Activated CD8-positive, alpha-beta memory T cell treated with anti-CD3 and anti-CD28 coated beads, Interleukin-2, amount 50 U/mL, for 4 hours (primary cell): ENCODE data around the gene PCDH12.

Experiments used
- DNase-seq: peaks from one replicate; pipeline ENCODE4 v3.0.0-alpha.2; 2020

PCDH12 gene

DNA sequence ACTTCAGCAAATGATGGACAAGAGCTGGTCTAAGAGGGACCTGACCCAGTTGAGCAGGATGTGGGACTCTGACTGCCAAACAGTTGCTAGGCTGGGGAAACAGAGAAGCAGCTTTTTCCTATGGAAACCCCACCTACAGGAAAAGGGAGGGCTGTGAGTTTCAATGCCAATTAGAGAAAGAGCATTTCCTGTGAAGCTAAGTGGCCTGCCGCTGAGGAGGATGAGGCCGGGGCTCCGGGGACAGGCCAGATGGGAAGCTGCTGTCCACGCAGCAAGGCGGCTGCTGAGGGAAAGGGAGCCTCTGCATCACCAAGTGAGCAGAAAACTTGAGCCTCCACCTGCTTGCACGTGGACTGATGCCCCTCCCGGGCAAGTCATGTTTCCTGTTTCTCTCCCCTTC is at the start of gene PCDH12:
Gene PCDH12, minus strand, starts transcription at position 90 of the 400 bp plus-strand sequence. CDS start 351 bp downstream, outside the sequence.
- DNase-seq = no peak

DNA sequence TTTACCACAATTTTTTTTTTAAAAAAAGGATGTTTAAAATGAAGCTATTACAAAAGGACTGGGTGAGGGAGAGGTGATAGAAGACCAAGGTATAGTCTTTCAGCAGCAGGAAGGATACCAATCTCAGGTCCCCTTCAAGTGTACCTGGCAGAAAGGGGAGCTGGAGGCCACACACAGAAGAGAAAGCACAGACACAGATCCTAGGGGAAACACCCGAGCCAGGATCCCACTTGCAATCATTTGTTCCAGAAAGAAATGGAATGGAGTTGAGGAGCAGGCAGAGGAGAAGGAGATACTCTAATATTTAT is 49.2 kb upstream of the PCDH12 start:
- DNase-seq = no peak

DNA sequence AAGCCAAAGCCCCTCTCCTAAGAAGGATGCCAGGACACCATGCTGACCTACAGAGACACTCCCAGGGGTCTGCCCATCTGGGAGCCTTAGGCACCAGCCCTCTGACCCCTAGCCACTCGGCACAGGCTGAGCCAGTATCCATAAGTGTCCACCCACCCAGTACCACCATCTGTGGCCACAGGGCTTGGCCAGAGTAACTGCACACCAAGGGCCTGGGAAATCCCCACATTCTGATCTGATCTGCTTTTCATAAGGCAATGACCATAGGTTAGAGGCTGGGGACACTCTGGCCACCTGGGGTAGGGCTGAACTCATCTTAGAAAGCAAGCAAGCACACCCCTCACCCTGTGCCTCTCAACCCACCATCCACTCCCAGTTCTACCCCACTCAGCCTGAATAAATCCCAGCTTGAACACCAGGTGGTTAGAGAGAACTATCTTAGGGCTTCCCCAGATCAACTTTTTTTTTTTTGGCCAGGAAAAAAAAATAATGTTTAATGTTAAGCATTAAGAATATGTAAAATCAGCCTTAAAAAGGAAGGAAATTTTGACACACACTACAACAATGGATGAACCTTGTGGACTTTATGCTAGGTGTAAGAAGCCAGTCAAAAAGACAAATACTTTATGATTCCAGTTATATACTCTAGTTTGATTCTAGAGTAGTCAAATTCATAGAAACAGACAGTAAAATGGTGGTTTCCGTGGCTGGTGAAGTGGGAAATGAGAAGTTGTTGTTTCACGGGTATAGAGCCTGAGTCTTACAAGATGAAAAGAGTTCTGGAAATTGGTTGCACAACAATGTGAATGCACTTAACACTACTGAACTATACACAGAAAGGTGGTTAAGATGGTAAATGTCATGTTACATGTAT is 48.6 kb upstream of the PCDH12 start:
- DNase-seq = no peak

DNA sequence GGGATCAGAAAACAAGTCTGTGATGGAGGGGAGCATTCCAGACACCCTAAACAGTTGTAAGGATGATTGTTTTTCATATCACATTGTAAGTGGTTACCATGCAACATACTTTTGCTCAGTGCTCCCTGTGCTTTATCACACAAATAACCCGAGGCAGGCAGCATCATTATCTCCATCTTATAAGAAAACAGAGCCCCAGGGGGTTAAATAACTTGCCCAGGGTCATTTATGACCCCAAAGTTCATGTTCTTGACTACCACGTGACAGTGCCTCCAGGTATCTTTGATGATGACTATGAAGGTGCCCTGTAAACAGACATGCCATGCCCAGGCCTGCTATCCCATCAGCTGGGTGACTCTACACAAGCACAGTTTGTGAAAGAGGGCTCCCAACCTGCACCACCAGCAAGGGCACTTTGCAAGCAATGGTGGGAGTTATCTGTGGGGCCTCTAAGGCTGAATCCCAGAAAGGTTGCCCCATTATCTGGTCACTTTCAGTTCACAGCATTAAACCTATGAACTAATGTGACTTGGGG is 45.3 kb upstream of the PCDH12 start:
- DNase-seq = no peak

DNA sequence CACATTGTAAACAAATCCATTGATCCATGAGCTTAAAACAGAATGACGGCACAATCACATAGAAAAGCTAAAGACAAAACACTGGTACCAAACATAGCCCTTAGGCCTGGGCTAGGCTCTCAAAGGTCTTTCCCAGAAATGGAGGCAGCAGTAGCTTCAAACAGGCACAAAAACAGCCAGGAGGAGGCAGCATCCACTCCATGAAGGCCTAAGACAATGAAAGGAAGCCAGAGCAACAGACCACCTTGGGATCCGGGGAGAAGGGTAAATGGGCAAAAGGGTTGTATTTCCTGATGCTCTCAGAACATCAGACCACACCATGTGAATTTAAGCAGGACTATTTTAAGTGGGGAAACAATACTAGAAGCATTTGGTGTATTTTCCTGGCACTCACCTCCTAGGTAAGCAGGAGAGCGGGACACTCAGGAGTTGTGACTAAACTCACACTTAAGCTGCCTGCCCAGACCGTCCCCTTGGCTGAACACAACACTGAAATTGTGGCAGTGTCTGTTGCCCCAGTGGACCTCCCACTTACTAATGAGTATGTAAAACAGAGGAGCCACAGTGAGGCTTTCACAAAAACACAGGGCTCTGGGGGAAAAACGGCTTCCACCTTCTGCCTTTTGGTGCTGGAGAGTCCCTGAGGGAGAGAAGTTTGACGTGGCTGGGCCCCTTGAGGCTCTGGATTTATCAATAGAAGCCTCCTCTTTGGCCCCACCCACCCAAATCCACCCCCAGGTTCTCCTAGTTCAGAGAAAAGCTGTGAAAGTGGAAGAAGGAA is 42.9 kb upstream of the PCDH12 start:
- DNase-seq = no peak

DNA sequence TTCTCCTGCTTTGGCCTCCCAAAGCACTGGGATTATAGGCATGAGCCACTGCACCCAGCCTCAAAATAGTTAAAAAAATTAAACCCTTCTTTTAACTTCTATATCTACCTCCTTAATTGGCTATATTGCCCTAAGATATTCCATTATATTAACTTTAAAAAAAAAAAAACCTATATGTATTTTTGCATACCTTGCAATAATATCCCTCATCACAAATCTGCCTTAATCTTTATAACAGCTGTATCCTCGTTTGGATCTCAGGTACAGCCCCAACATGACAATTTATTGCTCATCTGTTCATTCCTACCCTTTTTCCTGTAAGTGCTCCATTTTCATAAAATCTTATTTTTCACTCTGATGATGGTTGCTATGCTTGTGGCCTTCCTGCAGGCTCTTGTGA is 42.2 kb upstream of the PCDH12 start:
- DNase-seq = no peak

DNA sequence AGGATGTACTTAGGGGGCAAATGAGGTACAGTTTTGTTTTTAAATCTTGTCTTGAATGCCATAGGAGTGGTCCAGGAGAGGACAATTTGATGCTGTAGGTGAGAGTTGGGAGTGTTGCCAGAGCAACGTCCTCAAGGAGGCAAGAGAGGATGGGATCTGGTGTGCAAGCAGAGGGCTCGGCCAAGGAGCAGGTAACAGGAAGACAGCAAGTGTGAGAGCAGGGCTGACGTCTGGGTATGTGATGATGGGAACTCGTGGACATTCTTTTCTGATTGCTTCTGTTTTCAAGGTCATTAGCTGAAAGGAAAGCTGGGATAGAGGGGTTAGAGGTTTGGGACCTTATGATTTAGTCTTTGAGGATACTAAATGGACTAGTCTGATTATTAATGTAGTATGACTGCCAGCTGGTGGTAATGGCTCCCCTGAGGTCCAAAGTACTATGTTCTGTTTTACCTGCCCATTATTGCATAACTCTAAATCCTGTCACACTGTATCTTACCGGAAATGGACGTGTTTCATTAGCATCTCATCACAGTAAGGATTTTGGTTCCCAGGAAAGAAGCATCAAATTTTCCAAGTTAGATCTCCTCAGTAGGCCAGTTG is 39.5 kb upstream of the PCDH12 start:
- DNase-seq = no peak

DNA sequence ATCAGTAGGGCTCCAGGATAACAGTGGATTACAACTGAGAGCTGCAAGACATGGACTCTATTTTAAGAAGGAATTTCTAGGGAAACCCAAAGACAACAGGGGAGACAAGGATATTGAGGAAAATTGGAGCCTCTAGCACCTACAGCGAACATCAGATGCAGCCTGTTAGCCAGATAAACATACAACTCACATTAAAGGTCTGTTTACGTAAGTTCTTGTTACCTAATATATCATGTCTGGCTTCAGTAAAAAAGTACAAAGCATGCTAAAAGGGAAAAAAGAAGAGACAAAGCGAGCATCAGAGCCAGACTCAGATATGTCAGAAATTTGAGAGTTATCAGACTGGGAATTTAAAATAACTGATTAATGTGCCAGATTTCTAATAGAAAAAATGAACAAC is 37.7 kb upstream of the PCDH12 start:
- no peak for DNase-seq

DNA sequence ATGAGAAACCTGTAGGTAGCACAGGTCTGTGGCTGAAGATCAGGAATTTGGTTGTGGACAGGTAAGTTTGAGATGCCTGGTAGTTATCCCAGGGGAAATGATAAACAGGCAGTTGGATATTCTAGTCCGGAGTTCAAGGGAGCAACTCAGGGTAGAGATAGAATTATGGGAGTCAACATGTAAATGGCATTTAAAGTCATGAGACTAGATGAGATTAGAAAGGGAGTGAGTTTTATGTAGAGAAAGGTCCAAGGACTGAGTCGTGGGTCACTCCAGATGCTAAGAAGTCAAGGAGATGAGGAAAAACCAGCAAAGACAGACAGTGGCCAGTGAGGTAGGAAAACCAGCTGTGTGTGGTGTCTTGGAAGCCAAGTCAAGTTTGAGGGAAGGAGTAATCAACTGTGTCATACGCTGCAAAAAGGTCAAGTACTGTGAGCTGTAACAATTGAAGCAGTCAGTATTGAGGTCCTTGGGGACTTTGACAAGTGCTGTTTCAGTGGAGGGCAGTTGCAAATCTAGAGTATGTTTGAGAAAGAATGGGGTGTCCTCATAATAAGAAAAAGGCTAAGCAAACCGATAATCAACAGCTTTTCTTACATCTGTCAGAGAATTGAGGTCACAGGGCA is 36.6 kb upstream of the PCDH12 start:
- DNase-seq = no peak

DNA sequence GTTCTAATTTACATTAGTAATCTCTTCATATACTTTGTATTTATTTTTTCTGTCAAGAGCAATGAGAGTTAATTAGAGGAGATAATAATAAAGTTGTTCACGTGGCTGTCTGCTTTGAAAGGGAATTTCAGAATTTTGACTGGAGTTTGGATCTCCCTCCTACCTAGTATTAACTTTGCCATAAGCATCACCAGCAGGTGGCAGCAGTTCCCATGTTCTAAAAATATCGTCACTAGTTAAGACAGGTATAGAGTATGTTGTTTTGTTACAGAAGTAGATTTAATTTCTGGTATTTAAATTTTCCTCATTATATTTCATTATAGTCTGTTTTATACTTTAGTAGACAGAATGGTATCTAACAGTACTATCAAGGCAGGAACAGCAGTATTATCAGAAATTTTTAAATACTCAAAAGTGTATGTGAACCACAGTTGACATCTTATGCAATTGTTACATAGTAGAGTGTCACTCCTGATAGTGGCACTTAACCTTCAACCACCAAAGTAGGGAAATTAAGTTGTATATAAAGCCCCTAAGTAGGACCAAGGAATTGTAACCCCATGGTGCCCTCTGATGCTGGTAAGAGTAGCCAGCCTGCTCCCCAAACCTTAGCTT is 34.5 kb upstream of the PCDH12 start:
- DNase-seq = peak; percentile 85

DNA sequence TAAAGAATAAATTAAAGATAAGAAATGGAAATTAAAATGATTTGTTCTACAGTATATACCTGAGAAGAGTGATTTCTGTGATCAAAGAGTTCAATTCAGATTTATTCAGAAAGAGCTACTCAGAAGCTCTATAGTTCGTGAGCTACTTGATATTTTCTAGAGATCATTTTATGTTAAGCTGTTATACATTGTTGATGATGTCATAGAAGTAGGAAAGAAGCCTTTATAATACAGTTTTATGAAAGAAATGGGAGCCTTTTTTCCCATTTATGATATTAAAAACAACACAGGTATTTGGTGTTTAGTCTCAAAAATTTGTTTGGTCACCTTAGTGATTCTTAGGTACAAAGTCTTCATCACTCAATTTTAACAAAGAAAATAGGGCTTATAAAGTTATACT is 31.7 kb upstream of the PCDH12 start:
- no peak for DNase-seq

DNA sequence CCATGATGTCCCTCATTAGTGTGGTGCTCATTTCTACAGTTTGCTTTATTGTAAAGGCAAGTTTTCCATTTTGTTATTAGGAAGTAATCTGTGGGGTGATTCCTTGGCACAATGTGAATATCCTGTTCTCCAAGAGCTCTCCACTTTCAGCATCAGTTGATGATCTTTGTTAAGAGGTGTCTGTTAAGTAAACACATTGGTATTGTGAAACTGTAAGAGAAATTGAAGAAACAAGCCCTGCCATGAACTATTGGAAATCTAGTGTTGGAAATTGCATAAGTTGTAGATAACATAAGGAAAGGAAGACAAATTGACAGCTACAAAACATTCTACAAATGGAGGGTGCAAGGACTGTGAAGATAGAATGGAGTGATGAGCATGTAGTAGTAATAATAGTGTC is 28.1 kb upstream of the PCDH12 start:
- DNase-seq = no peak

DNA sequence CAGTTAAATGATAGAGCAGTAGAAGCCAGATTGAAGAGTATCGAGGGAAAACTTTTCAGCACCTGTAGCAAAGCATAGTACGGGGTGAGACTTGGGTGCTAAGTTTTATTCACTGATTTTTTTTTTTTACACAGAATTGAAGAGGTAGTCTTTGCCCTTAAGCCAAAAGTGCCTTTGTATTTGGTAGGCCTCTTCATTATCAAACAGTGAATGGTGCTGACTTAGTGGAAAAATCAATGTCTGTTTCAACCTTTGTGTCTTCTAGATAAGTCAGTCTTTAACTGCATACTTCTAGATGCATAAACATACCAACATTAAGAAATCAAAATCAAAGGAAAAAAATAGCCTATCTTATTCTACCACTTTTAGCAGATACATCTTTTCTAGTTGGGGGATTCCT is 24.6 kb upstream of the PCDH12 start:
- DNase-seq = no peak

DNA sequence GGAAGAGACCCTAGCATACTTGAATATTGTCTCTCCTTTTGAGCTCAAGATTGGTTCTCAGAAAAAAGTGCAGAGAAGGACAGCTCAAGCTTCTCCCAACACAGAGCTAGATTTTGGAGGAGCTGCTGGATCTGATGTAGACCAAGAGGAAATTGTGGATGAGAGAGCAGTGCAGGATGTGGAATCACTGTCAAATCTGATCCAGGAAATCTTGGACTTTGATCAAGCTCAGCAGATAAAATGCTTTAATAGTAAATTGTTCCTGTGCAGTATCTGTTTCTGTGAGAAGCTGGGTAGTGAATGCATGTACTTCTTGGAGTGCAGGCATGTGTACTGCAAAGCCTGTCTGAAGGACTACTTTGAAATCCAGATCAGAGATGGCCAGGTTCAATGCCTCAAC is 20.4 kb upstream of the PCDH12 start:
- no peak for DNase-seq

DNA sequence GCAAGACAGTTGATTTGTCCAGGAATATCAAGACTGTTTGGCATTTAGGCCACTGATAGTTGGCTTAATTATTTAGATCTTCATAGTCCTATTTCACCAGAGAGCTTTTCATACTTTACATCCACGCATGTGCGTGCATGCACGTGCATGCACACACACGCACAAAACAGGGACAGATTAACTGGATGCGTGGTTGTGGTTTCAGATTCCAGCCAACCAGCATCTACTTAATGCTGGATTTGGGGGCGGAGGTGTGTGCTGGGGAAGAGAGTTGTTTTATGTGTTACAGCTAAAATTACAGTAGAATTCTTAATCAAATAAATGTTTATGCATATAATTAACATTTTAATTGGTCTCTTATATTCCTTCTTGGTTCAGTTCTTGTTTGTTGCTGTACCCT is 18.2 kb upstream of the PCDH12 start:
- DNase-seq = no peak

DNA sequence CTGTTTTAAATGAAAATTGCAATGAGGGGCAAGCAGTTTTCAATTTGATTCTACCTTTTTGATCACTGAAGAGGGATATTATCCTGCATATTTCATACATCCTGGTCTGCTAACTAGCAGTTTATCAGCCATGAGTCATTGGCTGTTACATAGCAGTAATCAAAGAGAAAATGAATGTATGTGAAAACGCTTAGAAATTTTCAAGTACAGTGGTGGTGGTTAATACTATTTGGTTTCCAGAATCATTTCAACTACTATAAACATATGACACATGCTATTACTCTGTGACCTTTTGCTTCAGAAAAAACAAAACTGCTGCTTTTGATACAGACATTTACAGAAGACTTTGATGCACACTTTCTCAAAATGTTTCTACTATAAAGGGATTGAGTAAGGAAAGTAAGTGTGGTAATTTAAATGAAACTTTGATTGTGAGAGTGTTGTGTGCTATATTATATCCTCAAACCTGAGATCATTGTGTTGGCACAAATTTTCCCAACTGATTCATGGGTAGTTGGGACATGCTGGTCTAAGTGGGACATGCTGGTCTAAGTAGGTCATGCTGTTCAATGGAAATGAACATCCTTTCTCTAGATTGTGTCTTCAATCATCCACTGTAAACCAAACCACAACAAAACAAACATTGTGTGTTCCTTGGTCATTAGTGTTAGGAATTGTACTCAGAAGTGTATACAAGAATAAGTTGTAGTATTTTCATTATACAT is 16.0 kb upstream of the PCDH12 start:
- no peak for DNase-seq

DNA sequence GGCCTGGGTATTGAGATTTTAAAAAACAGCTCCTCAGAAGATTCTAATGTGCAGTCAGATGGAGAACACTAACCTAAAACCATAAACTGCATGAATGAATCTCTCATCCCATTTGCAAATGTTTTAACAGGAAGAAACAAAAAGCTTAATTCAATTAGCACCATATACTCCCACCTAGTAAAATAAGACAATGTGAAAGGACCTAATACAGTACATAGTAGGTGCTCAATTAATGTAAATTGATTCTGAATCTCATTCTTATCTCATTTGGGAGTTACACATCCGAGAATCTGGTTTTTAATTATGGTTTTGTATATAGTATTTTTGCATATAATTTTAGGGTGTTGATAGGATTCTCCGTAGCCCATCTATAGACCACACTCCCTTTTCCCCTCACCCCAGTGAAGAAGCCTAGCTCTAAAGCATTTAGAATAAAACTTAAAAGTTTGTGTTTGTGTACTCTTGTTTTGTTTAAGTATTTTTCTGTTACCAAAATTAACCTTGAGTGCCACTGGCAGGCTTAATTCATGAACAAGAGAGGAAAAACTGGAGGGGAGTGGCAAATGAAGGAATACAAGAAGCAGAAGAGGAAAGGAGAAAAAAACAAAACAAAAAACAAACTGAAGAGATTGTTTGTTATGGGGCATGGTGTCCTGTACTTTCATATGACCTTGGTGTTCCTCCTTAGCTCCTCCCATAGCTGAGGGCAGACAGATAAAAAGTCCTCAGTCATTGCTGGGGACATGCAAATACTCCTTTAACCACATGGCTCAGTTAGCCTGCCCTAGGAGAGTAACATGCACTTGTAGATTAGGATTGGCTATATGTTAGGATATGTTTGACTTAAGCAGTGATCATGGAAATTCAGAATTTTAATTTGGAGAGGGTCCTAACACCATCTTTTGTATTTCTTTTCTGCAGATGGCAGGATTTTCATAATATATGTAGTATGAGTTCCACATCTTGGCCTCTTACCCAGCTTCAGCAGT is 12.1 kb upstream of the PCDH12 start:
- DNase-seq = no peak

DNA sequence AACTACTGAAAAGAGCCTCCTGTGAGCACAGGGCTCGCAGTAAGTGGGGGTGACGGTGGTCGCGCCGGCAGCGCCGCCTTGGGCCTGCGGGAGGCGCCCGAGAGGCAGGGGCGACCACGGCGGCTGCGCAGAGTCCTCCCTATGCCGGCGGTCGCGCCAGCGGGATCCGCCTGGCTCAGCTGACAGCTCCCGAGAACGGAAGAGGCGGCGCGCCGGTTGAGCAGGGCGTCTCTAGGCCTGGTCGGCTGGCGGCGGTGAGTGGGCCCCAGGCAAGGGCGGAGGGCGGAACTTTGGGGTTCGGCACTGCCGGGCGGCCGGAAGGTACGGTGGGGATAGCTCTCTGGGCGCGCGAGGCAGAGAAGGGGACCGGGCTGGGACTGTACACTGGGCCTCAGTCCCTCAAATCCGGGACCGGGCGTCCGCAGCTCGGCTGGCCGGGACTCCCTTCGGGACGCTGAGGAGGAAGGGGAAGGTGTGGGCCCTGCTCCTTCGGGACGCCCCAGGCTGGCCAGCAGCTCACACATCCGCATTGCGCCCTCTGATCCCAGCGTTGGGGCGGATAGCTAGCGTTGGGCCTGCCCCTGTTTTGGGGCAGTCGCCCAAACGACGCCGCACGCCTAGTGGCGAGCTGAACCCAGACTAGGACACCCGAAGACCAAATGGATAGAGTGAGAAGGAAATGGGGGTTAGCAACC is 11.1 kb upstream of the PCDH12 start, which contains the start of gene RNF14:
Gene RNF14, plus strand, starts transcription at position 192 of the 695 bp plus-strand sequence. CDS start 4,484 bp downstream, outside the sequence.
- DNase-seq = peak; percentile 92

DNA sequence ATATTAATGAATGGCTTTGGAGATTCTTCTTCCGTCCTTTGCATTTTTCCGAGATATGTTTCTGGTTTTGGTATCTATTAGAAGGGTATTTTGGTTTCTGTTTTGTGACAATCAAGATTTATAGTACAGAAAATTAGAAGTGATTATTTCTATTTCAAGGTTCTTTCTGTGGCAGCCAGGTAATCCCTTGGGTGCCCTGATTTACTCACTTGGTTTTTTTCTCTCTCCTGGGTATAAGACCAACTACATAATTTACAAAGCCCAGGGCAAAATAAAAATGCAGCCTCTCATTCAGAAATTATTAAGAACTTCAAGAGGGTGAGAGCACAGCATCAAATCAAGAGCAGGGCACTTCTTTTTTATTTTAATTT is 8.9 kb upstream of the PCDH12 start:
- no peak for DNase-seq
